NB4 (cell line): ENCODE data around the gene CASP4.

Experiments used
- DNase-seq: peaks from one replicate; pipeline ENCODE4 v3.0.0; 2010; ENCODE audit warnings: low read depth
- H3K4me3 ChIP-seq: one replicate; pipeline ENCODE4 v1.5.1; 2011; ENCODE audit warnings: mild to moderate bottlenecking, low read depth, low read length, moderate library complexity
- CTCF ChIP-seq: IDR thresholded peaks from one replicate; pipeline ENCODE4 v1.5.1; 2012; ENCODE audit warnings: low read depth, low read length
- MAX ChIP-seq: IDR thresholded peaks from 2 replicates; pipeline ENCODE4 v1.6.1; 2011; ENCODE audit warnings: low read depth, low read length
- MYC ChIP-seq: IDR thresholded peaks from 2 replicates; pipeline ENCODE4 v1.6.1; 2011; ENCODE audit warnings: low read depth, low read length
- POLR2A ChIP-seq: IDR thresholded peaks from 2 replicates; pipeline ENCODE4 v1.6.1; 2011; ENCODE audit warnings: mild to moderate bottlenecking; ENCODE audit not compliant: insufficient read length; ENCODE audit errors: extremely low read depth

The CASP4 gene

GRCh38 chr11:104965735-104966134 is 2.6 kb downstream of the CASP4 start:
- DNase-seq: no peak
- H3K4me3 ChIP-seq: no peak overlapping the region
- TF ChIP-seq MYC (no peak), MAX (no peak), CTCF (no peak), POLR2A (no peak)

- TF ChIP-seq MYC (no peak), CTCF (no peak)
- DNase-seq: no peak
- no peak overlapping the region for H3K4me3 ChIP-seq
These were observed 4.1 kb downstream of the CASP4 start for GRCh38 chr11:104964247-104964646.

GRCh38 chr11:104962852-104963251 is 5.5 kb downstream of the CASP4 start:
- TF ChIP-seq MAX: no peak
- TF ChIP-seq MYC: no peak
- TF ChIP-seq POLR2A: no peak
- no peak for TF ChIP-seq CTCF
- DNase-seq: no peak
- H3K4me3 ChIP-seq: no peak overlapping the region

GRCh38 chr11:104957280-104957679 is 11.1 kb downstream of the CASP4 start:
- no peak for TF ChIP-seq MAX
- no peak for TF ChIP-seq MYC
- TF ChIP-seq POLR2A: no peak
- no peak for TF ChIP-seq CTCF
- H3K4me3 ChIP-seq: no peak overlapping the region
- no peak for DNase-seq

GRCh38 chr11:104956528-104956927 is 11.8 kb downstream of the CASP4 start:
- no peak overlapping the region for H3K4me3 ChIP-seq
- DNase-seq: peak; percentile 6
- TF ChIP-seq POLR2A (no peak), CTCF (no peak), MYC (no peak), MAX (no peak)

GRCh38 chr11:104946907-104947306 is 21.5 kb downstream of the CASP4 start:
- TF ChIP-seq MAX (peak; percentile 48), POLR2A (no peak), CTCF (peak; percentile 19), MYC (0 out of 2 replicates have a peak, but pooled peaks have one; percentile 20)
- H3K4me3 ChIP-seq: no peak overlapping the region
- DNase-seq: peak; percentile 68
